H9 (cell line): ENCODE data around the gene CST4. TPM values are rescaled to one million over a fixed set of nuclear protein-coding genes. Genes with fewer than 3 reads are reported as not detected.

Experiments
- DNase-seq: peaks from one replicate; pipeline ENCODE4 v3.0.0-alpha.2; 2017
- H2AFZ ChIP-seq: one replicate; pipeline ENCODE4 v1.6.1; 2013; ENCODE audit warnings: mild to moderate bottlenecking, low read length, control low read depth, moderate library complexity
- H2AK5ac ChIP-seq: 2 replicates; pipeline ENCODE4 v1.6.1; 2013; ENCODE audit warnings: low read length, control low read depth, mixed read lengths; ENCODE audit not compliant: insufficient read length
- H2BK120ac ChIP-seq: one replicate; pipeline ENCODE4 v1.6.1; 2013; ENCODE audit warnings: low read depth, mild to moderate bottlenecking, low read length, control low read depth, inconsistent platforms; ENCODE audit not compliant: poor library complexity, severe bottlenecking
- H2BK12ac ChIP-seq: 2 replicates; pipeline ENCODE4 v1.6.1; 2013; ENCODE audit warnings: low read length, control low read depth, mixed read lengths, low read depth; ENCODE audit not compliant: insufficient read length
- H2BK15ac ChIP-seq: 2 replicates; pipeline ENCODE4 v1.6.1; 2013; ENCODE audit warnings: low read depth, low read length, control low read depth
- H2BK20ac ChIP-seq: one replicate; pipeline ENCODE4 v1.6.1; 2013; ENCODE audit warnings: low read depth, mild to moderate bottlenecking, low read length, control low read depth, inconsistent platforms; ENCODE audit not compliant: poor library complexity, severe bottlenecking
- H2BK5ac ChIP-seq: 2 replicates; pipeline ENCODE4 v1.6.1; 2013; ENCODE audit warnings: low read length, control low read depth, mixed read lengths; ENCODE audit not compliant: insufficient read length
- H3K14ac ChIP-seq: 2 replicates; pipeline ENCODE4 v1.6.1; 2013; ENCODE audit warnings: low read length, control low read depth; ENCODE audit not compliant: insufficient read depth
- H3K18ac ChIP-seq: 2 replicates; pipeline ENCODE4 v1.6.1; 2013; ENCODE audit warnings: low read depth, mild to moderate bottlenecking, mixed read lengths, low read length, control low read depth; ENCODE audit not compliant: insufficient read length
- H3K23ac ChIP-seq: 2 replicates; pipeline ENCODE4 v1.6.1; 2013; ENCODE audit warnings: low read length, control low read depth, mixed read lengths, low read depth; ENCODE audit not compliant: insufficient read length
- H3K23me2 ChIP-seq: 2 replicates; pipeline ENCODE4 v1.6.1; 2013; ENCODE audit warnings: low read depth, mild to moderate bottlenecking, mixed read lengths, low read length, control low read depth; ENCODE audit not compliant: insufficient read length, poor library complexity, severe bottlenecking
- H3K27ac ChIP-seq: 2 replicates; pipeline ENCODE4 v1.5.1; 2013; ENCODE audit warnings: low read length, control low read depth, mixed read lengths, low read depth; ENCODE audit not compliant: insufficient read length
- H3K27me3 ChIP-seq: 2 replicates; pipeline ENCODE4 v1.6.1; 2013; ENCODE audit warnings: low read length, control low read depth, inconsistent platforms; ENCODE audit not compliant: insufficient read depth
- H3K4ac ChIP-seq: 2 replicates; pipeline ENCODE4 v1.6.1; 2013; ENCODE audit warnings: low read depth, mild to moderate bottlenecking, control low read depth, inconsistent platforms, low read length, moderate library complexity
- H3K4me1 ChIP-seq: 2 replicates; pipeline ENCODE4 v1.6.1; 2013; ENCODE audit warnings: low read length, control low read depth, inconsistent platforms; ENCODE audit not compliant: insufficient read depth
- H3K4me2 ChIP-seq: 2 replicates; pipeline ENCODE4 v1.6.1; 2013; ENCODE audit warnings: low read length, control low read depth, mixed read lengths; ENCODE audit not compliant: insufficient read length, insufficient read depth
- H3K56ac ChIP-seq: 2 replicates; pipeline ENCODE4 v1.6.1; 2013; ENCODE audit warnings: low read depth, mild to moderate bottlenecking, mixed read lengths, low read length, control low read depth; ENCODE audit not compliant: insufficient read length
- H3K79me1 ChIP-seq: 2 replicates; pipeline ENCODE4 v1.6.1; 2013; ENCODE audit warnings: low read depth, mild to moderate bottlenecking, moderate library complexity, low read length, control low read depth, inconsistent platforms; ENCODE audit not compliant: insufficient read depth, poor library complexity, severe bottlenecking
- H3K79me2 ChIP-seq: 2 replicates; pipeline ENCODE4 v1.6.1; 2013; ENCODE audit warnings: low read length, control low read depth, inconsistent platforms; ENCODE audit not compliant: insufficient read depth
- H3K9ac ChIP-seq: 2 replicates; pipeline ENCODE4 v1.6.1; 2013; ENCODE audit warnings: low read length, control low read depth, mixed read lengths; ENCODE audit not compliant: insufficient read length; ENCODE audit errors: extremely low read depth
- H3K9me3 ChIP-seq: one replicate; pipeline ENCODE4 v1.6.1; 2013; ENCODE audit warnings: low read depth, low read length, inconsistent platforms; ENCODE audit not compliant: control insufficient read depth
- H3T11ph ChIP-seq: one replicate; pipeline ENCODE4 v1.6.1; 2013; ENCODE audit warnings: mild to moderate bottlenecking, low read length, control low read depth, inconsistent platforms
- H4K20me1 ChIP-seq: one replicate; pipeline ENCODE4 v1.6.1; 2013; ENCODE audit not compliant: control insufficient read depth, insufficient read length, insufficient read depth
- H4K5ac ChIP-seq: 2 replicates; pipeline ENCODE4 v1.6.1; 2013; ENCODE audit warnings: low read depth, mild to moderate bottlenecking, mixed read lengths, low read length, control low read depth; ENCODE audit not compliant: insufficient read length
- H4K8ac ChIP-seq: replicated peaks from 2 replicates; pipeline ENCODE4 v1.6.1; 2013; ENCODE audit warnings: low read length, control low read depth, mixed read lengths, low read depth; ENCODE audit not compliant: insufficient read length
- H4K91ac ChIP-seq: 2 replicates; pipeline ENCODE4 v1.6.1; 2013; ENCODE audit warnings: low read depth, mild to moderate bottlenecking, moderate library complexity, mixed read lengths, low read length, control low read depth; ENCODE audit not compliant: insufficient read length
- H3K27ac Mint-ChIP-seq, 3 experiments: 2 replicates in 2 of 3; 3 replicates in 1 of 3; pipeline ENCODE4 v1.8.0; 2020 to 2021; ENCODE audit warnings: mixed read lengths in 3 of 3, mild to moderate bottlenecking in 1 of 3, moderate library complexity in 1 of 3
- H3K27me3 Mint-ChIP-seq: 2 replicates; pipeline ENCODE4 v1.8.0; 2021; ENCODE audit warnings: low read depth, mild to moderate bottlenecking, moderate library complexity, mixed read lengths
- H3K36me3 Mint-ChIP-seq, 3 experiments: 2 replicates in 2 of 3; 3 replicates in 1 of 3; pipeline ENCODE4 v1.8.0; 2020 to 2021; ENCODE audit warnings: low read depth in 3 of 3, mixed read lengths in 3 of 3; ENCODE audit not compliant: insufficient read depth in 1 of 3
- H3K4me1 Mint-ChIP-seq, 2 experiments: 2 replicates each; pipeline ENCODE4 v1.8.0; 2020; ENCODE audit warnings: mixed read lengths in 2 of 2
- H3K4me3 Mint-ChIP-seq, 2 experiments: 2 replicates in 1 of 2; 3 replicates in 1 of 2; pipeline ENCODE4 v1.8.0; 2020 to 2021; ENCODE audit warnings: mild to moderate bottlenecking in 2 of 2, mixed read lengths in 2 of 2, moderate library complexity in 1 of 2
- H3K9me3 Mint-ChIP-seq, 2 experiments: 2 replicates in 1 of 2; 3 replicates in 1 of 2; pipeline ENCODE4 v1.8.0; 2020; ENCODE audit warnings: mild to moderate bottlenecking in 2 of 2, mixed read lengths in 2 of 2, moderate library complexity in 1 of 2
- WGBS: extraction: QIAGEN DNeasy Blood & Tissue Kit; methylation state at CpG from one replicate; pipeline ENCODE4 v1.1.7; 2013; ENCODE audit warnings: missing lambda C conversion rate, low lambda C conversion rate, mixed read lengths; ENCODE audit not compliant: insufficient read length; ENCODE audit errors: extremely low coverage; 5-methylcytosine and 5-hydroxymethylcytosine counted together
- total RNA-seq: library from RNA; stranded (reverse); gene quantifications from 2 replicates; pipeline ENCODE4 v1.2.1, GENCODE V29; 2021
- TF ChIP-seq, protein P1 (sequence below): fragments of 200-600 bp; sonication (generic); conservative IDR thresholded peaks from 3 replicates; pipeline ENCODE4 v1.8.0; 2021; ENCODE audit warnings: antibody characterized with exemption, mild to moderate bottlenecking

CST4 gene
- total RNA-seq, 1 experiment from 2014 or later: not detected

GRCh38 chr20:23673209-23673608 lies 15.6 kb downstream of the CST4 start:
- no peak overlapping the region for H3K27ac ChIP-seq
- H2BK20ac ChIP-seq: no peak overlapping the region
- Mint-ChIP-seq H3K9me3 (no peaks in the 10 kb centered on the region), H3K4me1 (no peaks in the 10 kb centered on the region), H3K27me3 (peaks cover 2% of the 10 kb centered on the region), H3K27ac (no peak overlapping the region), H3K4me3 (no peak overlapping the region), H3K36me3 (no peaks in the 10 kb centered on the region)
- no peak overlapping the region for H3T11ph ChIP-seq
- H4K20me1 ChIP-seq: no peaks in the 10 kb centered on the region
- H4K8ac ChIP-seq: no peak overlapping the region
- WGBS: no CpG with 5 or more reads among the region's 1 CpG
- no peak overlapping the region for H2BK12ac ChIP-seq
- no peaks in the 10 kb centered on the region for H3K4me1 ChIP-seq
- no peak overlapping the region for H3K4ac ChIP-seq
- no peak overlapping the region for H4K91ac ChIP-seq
- no peak overlapping the region for H2BK15ac ChIP-seq
- H3K56ac ChIP-seq: no peak overlapping the region
- H3K14ac ChIP-seq: no peak overlapping the region
- no peak overlapping the region for H2BK5ac ChIP-seq
- H2AK5ac ChIP-seq: no peak overlapping the region
- no peak overlapping the region for H3K23ac ChIP-seq
- no peak overlapping the region for H4K5ac ChIP-seq
- no peaks in the 10 kb centered on the region for H3K79me2 ChIP-seq
- no peaks in the 10 kb centered on the region for H3K23me2 ChIP-seq
- H3K27me3 ChIP-seq: no peaks in the 10 kb centered on the region
- TF ChIP-seq, protein P1, sequence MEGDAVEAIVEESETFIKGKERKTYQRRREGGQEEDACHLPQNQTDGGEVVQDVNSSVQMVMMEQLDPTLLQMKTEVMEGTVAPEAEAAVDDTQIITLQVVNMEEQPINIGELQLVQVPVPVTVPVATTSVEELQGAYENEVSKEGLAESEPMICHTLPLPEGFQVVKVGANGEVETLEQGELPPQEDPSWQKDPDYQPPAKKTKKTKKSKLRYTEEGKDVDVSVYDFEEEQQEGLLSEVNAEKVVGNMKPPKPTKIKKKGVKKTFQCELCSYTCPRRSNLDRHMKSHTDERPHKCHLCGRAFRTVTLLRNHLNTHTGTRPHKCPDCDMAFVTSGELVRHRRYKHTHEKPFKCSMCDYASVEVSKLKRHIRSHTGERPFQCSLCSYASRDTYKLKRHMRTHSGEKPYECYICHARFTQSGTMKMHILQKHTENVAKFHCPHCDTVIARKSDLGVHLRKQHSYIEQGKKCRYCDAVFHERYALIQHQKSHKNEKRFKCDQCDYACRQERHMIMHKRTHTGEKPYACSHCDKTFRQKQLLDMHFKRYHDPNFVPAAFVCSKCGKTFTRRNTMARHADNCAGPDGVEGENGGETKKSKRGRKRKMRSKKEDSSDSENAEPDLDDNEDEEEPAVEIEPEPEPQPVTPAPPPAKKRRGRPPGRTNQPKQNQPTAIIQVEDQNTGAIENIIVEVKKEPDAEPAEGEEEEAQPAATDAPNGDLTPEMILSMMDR: no peak
- no peak for DNase-seq
- no peak overlapping the region for H2AFZ ChIP-seq
- H3K4me2 ChIP-seq: no peak overlapping the region
- no peak overlapping the region for H3K9ac ChIP-seq
- H3K18ac ChIP-seq: no peak overlapping the region
- H3K79me1 ChIP-seq: no peaks in the 10 kb centered on the region
- H3K9me3 ChIP-seq: no peaks in the 10 kb centered on the region
- no peak overlapping the region for H2BK120ac ChIP-seq
